Glomerular endothelial cell (primary cell): ENCODE measurements around the gene PCDH12. TPM values are rescaled to one million over a fixed set of nuclear protein-coding genes. Genes with fewer than 3 reads are reported as not detected.
"Not testable (repeated sequence)": the region's sequence is repeated elsewhere in the genome, so short reads cannot be mapped to it uniquely, and the experiment has no call there.

Experiments
- DNase-seq: peaks from one replicate; pipeline ENCODE4 v3.0.0-alpha.2; 2011; ENCODE audit warnings: low read depth, low spot score; ENCODE audit errors: extremely low read depth
- total RNA-seq: library from RNA; depleted of rRNA; stranded (reverse); fragments of >200 nt; gene quantifications from 2 replicates; pipeline ENCODE4 v1.2.3, GENCODE V29; 2015

Gene PCDH12
- total RNA-seq, 1 donor from 2014 or later: 67.3 TPM

DNA sequence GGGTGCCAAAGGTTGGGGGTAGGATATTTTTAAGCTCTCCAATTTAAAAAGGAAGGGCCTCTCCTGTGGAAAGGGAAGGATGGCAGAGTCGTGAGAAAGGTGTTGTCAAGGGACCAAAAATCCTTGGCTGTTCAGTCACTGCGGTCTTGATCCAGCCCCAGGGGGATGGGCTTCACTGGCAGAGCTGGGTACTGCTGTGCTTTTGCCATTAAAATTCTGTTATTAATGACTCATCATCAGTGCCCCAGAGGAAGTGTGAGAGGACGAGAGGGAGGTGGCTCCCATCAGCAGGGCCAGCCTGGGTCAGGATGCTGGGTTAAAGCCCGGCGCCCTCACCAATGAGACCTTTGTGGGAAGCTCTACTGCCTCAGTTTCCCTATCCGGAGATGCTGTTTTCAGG lies 16.7 kb downstream of the PCDH12 start:
- no peak for DNase-seq

DNA sequence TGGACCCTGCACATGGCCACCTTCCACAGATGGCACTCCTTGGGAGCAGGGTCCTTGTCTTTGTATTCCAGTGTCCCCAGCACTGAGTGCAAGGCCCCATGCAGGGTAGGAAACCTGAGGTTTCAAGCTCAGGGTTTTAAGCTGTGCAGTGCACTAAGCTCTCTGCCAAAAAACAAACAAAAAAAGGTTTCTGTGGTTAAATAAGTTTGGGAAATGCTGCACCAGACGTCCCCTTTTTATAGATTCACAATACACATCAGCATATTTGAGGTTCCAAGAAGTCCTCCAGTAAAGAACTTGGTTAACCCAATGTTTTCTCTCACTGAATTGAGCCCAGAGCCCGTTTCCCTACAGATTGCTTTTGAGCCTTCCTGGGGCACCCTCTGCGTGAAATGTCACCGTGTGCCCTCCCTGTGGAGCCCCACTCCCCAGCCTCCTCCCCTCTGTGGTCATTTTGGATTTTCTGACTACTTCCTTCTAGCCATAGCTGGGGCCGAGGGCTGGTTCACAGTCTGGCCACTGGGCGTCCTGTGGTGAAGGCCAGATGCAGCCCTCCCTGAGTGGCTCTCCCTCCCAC lies 17.2 kb downstream of the PCDH12 start:
- no peak for DNase-seq

DNA sequence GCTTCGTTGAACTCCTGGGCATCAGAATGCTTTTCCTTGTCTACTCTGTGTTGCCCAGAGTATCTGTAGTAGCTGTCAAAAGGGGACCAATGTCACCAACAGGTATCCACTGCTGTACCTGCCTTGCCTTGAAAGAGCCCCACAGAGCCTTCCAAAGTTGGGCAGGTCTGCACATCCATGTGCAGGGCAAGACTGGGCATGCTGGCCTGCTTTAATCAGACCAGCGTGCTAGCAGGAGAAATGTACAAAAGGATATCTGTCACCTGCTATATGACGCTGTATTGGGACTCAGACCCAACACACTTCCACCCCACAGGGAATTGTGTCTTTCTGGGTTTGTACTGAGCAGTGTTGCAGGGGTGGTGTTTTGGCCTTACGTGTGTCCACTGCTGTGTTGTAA lies 22.5 kb downstream of the PCDH12 start:
- DNase-seq: no peak

DNA sequence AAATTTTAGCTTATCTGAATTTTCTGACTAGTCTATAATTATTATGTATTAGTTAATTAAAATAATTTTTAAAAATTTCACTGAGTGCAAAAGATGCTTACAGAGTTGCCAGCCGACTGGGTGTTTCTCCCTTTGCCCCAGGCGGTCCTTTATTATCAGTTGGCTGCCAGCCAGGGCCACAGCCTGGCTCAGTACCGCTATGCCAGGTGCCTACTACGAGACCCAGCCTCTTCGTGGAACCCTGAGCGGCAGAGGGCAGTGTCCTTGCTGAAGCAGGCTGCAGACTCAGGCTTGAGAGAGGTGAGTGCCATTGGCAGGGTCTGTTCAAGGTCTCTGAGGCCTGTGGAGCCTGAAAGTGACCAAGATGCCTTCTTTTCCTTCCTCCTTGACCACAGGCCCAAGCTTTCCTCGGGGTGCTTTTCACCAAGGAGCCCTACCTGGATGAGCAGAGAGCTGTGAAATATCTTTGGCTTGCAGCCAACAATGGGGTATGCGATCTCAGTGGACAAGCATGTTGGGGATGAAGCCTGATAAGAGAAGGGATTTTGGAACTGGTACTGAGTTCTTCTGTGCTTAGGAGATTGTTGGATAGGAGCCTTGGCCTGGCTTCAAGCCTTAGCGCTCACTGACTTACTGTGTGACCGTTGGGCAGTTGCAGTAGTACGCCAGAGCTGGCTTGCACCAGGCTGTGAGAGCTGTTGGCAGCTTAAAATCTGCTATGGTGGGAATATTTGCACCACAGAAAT lies 23.7 kb downstream of the PCDH12 start:
- no peak for DNase-seq

DNA sequence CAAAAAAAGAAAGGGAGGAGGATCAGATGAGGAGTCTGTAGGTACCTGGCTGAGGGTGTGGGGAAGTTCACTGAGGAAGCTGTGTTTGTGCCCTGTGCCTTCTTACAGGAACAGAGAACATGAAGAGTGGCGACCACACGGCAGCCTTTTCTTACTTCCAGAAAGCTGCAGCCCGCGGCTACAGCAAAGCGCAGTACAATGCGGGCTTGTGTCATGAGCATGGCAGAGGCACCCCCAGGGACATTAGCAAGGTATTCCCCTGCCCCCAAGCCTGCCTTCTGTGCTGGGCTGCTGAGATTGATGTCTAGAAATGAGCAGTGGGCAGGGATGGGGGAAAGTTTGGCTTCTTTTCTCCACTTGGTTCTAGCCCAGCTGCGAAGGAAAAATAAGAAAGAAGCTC lies 24.9 kb downstream of the PCDH12 start:
- DNase-seq: no peak

DNA sequence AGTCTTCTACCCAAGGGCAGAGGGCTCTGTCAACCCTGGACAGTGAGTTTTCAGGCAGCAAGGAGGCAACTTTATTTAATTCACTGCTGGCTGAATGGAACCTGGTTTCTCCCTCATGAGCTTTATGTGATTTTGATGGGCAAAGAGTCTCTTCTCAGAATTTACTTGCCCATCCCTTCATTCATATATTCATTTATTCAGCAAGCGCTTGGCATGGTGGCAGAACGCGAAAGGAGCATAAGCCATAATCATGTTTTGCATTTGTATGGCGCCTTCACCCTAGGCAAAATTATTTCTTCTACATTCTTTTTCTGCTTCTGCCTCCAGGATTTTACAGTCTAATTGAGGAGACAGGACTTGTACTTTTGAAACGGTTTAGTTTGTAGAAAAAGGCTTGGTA lies 26.3 kb downstream of the PCDH12 start:
- DNase-seq: no peak

DNA sequence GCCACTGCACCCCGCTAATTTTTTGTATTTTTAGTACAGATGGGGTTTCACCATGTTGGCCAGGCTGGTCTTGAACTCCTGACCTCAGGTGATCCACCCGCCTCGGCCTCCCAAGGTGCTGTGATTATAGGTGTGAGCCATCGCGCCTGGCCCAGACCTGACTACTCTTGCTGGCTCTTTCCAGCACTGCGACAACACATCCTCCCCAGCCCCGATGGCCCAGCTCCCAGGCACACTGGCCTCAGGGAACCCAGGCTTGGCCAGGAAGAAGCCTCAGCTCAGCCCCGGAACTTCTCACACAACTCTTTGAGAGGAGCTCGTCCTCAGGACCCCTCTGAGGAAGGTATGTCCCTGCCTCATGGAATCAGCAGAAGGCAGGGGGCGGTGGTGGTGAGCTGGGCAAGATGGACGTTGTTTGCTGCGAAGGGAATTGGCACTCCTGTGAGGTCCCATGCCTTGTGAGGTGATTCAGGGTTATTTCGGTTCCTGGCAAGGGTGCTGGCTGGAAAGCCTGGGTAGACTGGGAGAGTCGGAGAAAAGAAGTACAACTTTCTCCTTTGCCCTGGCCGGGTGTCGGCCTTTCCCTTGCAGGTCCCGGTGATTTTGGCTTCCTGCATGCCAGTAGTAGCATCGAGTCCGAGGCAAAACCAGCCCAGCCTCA lies 28.5 kb downstream of the PCDH12 start:
- DNase-seq: no peak

DNA sequence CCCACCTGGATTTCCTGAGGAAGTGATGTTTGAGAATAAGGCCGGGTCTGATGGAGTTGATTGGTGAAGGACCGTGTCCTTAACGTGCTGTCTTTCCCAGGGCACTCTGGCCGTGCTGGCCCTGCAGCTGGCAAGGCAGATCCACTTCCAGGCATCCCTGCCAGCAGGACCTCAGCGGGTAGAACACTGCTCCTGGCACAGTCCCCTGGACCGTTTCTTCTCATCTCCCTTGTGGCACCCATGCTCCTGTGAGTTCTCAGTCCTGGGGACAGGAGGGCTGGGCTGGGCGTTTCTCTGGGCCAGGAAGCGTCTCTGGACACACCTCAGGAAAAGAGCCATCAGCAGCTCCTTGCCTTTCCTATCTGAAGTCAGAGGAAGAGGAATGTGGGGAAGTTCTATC lies 30.0 kb downstream of the PCDH12 start:
- no peak for DNase-seq

DNA sequence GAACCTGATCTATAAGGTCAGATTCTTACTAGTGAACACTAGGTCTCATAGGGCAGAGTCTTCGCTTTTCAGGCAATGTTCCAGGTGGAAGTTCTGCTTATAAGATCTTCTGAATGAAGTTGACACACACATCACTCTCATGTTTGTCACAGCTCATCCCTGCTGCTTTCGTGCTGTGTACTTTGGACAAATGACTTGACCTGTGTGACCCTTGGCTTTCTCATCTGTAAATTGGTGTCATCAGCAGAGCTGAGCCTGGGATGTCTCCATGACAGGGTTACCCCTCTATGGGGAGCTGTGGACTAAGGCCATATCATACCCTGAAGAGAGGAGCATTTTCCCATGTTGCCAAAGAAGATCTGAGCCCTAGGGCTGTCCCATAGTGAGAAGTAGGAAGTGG lies 31.6 kb downstream of the PCDH12 start:
- DNase-seq: no peak

DNA sequence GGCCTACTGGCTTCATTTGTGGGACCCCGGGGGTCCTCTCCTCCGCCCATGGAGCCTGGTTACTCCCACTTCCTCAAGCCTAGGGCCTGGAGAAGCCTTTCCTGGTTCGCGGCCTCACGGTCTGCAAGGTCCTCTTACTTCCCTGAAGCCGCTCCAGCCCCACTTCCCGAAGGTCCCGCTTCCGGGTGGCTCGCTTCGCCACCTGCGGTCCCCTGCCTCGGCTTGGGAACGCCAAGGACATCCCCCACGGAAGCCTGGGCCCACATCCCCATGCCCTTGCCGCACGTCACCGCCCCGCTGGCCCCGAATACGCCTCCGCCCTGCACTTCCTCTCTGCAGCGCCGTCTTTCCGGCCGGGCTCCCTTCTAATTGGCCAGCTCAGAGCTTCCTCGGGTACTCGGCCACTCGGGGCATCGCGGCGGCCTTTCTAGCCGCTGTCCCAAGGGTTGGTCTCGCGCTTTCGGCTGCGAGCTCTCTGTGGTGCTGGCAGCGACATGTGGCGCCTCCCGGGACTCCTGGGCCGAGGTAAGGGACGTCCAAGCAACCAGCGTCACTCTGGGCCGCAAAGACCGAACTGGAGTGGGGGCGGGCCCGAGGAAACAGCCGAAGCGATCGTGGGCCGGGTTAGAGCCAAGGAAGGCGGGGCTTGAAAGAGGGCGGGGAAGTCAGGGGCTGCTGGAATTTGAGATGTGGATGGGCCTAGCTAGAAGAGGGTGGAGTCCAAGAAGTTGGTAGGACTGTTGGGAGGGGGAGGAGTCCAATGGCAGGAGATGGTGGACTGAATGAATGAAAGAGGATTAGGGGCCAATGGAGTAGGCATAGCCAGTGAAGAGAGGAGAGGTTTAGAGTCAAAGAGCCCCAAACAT lies 34.3 kb downstream of the PCDH12 start, which contains the start of gene DELE1:
Gene DELE1 (plus strand): TSS at position 424 of the 866 bp plus-strand sequence. CDS start 71 bp downstream, at position 495.
- peak; percentile 54 for DNase-seq

DNA sequence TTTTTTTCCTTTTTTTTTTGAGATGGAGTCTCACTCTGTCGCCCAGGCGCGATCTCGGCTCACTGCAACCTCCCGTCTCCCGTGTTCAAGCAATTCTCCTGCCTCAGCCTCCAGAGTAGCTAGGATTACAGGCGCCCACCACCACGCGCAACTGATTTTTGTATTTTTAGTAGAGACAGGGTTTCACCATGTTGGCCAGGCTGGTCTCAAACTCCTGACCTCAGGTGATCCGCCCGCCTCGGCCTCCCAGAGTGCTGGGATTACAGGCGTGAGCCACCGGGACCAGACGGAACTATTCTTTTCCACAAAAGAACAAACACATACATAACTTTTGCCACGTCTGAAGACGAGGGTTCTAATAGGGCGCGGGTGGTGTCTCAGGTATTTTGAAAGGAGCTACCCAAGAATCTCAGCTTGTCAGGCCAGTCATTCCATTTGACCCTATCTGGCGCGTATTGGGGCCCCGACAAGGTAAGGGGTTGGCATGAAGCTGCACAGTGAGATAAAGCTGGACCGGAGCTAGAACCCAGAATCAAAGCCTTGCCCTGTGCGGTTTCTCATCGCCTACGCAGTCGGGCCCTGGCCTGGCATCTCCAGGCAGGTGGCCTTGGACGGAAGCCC lies 35.1 kb downstream of the PCDH12 start:
- not testable (repeated sequence) for DNase-seq

DNA sequence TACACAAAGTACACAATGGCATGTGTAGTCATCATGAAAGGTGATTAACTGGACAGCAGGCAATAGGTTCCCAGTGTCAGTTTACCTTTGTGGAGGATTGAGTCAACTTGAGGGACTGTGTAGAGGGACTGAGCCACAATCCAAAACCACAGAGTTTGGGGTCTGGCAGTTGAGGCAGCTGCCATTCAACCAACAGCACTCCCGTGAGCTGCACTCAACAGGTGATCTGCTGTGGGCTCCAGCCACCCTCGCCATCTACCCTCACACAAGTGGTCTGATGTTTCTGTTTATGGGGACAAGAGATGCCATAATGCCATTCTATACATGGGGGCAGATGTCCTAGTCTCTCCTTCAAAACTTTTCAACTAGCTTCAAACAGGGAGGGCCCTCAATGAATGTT lies 37.2 kb downstream of the PCDH12 start:
- no peak for DNase-seq

DNA sequence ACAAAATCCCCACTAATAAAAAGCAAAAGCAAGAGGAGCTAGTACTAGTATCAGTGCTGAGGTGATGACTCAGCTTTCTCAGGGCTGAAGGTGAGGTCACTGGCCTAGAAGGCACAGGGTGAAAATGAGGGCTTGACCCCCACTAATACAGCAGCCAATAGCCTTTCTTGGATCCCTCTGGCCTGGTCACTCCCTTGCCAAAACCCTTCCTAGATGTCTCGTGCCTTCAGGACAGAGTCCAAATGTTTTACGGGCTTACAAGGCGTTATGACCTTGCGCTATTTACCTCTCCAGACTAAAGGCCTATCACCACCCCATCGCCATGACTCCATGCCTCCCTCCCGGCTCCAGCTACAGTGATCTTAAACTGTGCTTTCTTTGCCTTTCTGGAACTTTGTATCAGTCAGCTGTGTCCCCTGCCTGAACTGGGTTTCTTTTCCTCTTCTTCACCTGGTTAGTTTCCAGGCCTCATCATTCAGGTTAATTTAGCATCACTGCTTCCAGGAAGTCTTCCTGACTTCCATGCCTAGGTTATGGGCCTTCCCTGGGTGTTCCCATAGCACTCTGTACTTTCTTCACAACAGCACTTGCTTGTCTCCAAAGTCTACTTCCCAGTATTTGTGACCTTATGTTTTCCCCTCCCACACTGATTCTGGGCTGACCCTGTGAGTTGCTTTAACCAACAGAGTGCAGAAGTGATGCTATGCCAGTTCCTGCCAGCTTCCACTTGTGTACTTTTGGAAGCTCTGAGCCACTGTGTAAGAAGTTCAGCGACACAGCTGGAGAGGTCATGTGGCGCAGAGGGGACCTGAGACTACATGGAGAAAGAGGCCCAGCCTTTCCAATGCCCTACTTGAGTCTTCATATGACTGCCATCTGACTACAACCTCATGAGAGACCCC lies 38.5 kb downstream of the PCDH12 start:
- DNase-seq: no peak

DNA sequence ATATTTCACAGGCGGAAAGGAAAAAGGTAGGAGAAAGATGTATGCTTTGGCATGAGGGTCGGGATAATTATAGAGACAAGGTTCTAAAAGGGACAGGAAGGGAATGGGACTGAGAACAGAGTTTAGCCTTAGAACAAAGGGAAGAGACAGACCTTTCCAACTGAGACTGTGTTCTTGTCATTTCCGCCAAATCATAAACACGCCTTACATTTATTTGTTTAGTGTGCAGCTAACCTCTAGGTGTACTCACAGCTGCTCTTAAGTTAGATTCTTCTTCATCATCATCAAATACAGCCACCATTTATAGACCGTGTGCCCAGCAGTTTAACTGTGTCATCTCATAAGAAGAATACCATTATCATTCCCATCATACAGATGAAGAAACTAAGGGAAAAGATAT lies 40.2 kb downstream of the PCDH12 start:
- DNase-seq: no peak

DNA sequence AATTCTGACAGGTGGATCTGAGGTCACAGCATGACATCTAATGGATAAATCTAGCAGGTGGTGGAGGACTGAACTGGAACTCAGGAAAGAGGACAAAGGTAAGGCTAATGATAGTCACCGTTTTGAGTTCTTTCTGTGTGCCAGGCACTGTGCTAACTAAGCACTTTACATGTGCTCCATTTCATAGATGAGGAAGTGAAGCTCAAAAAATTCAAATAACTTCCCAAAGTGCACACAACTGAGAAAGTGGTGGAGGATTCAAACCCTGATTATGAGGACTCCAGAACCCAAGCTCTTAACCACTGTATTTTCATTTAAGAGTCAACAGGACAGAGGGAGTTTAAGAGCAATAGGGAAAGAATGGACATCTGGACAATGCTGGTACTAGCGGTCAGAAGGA lies 41.5 kb downstream of the PCDH12 start:
- no peak for DNase-seq

DNA sequence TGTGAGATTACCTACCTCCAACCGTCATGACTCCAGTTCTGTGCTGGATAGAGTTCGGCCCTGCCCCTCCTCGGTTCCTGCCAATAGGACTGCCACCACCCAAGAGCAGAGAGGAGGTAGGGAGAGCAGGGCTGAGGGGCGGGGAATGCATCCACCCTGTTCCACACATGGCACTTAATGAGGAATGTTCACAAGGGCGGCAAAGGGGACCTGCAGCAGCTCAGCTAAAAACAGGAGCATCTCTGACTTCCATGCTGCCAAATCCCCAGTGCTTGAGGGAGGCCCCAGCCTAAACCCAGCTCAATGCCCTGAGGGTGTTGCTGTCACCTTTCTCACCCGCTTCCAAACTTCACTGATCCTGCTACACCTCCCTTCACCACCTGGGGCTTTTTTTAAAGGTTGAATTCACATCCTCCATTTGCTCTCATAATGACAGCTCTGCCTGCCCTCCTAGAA lies 42.1 kb downstream of the PCDH12 start:
- DNase-seq: no peak

DNA sequence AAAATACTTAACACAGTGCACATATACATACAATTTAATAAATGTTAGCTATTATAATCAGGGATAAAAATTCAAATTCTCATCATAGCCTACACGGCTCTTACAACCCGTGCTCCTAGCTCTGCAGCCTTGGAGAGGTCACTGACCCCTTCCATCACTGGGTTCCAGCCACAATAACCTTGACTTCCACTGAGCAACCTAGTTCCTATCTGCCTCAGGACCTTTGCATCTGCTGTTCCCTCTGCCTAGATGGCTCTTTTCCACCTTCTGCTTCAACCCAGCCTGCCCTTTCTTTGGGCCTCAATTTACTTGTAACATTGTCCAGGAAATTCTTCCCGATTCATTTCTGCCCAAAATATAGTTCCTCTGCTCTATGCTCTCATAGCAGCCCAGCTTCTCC lies 43.2 kb downstream of the PCDH12 start:
- no peak for DNase-seq

DNA sequence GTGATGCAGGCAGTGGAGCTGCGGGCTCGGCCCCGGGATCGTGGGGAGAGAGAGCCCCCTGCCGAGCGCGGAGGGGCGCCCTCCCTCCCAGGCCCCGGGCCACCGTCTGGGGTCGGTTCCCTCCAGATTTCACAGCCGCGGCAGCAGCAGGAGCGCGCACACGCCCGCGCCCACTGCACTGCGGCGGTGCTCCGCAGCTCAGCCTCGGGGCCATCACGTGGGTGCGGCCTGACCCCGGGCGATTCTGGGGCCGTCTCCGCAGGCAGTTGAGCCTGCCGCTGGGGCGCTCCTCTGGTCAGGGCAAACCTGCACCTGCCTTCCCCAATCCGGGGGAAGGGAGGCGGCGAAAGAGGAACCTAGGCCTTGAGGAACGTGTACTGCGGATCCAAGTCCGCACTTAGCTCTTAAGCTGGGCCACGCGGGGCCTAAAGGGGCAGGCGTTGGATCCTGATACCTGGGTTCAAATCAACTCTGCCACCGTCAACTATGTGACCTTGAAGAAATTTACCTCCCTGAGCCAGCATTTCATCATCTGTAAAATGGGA lies 43.7 kb downstream of the PCDH12 start:
- no peak for DNase-seq

DNA sequence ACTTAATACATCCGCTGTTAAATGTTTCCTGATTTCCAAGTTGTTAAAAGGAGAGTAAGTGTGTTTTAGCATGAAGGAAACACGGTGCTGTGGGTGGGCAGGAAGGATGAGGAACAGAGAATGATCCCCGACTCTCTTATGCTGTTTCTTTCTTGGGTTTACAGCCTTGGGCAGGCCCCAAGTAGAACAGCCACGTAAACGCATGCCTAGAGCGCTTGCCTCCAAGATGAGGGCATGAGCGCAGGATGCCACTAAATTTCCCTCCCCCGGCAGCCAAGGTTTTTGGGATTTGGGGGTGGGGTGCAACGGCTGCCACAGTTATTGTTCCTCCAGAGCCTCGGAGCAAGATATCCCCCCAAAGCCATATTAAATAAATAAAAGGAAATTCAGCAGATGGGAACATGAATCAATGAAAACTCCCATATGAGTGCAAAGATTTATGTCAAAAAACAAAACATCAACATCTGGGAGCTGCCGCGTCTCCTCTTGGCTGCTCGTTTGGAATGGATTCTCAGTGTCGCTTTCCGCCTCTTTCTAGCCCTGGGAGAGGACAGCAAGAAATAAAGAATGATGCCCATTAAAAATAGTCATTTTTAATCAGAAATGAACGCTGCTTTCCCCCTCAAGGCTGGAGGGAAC lies 44.3 kb downstream of the PCDH12 start:
- DNase-seq: no peak
